Tibial nerve (tissue), 4 donors: ENCODE data around the gene MORC4.

ENCODE experiments used
- EP300 ChIP-seq, 2 donors: sonication (generic); formaldehyde crosslinking; IDR thresholded peaks; one replicate each; pipeline ENCODE4 v1.6.1; 2017; ENCODE audit warnings: antibody characterized with exemption in 2 of 2, mild to moderate bottlenecking in 1 of 2
- POLR2A ChIP-seq, 2 donors: fragments of 450-650 bp; IDR thresholded peaks; one replicate each; pipeline ENCODE4 v1.6.1; 2017; ENCODE audit warnings: antibody characterized with exemption in 2 of 2, mild to moderate bottlenecking in 2 of 2, moderate library complexity in 2 of 2
- TF ChIP-seq, protein P1 (sequence below), 5 experiments: fragments of 200-600 bp in 3 of 5; fragments of 450-650 bp in 2 of 5; sonication (generic) in 3 of 5; IDR thresholded peaks; one replicate each; pipeline ENCODE4 v1.5.1; 2016 to 2019; ENCODE audit warnings: antibody characterized with exemption in 5 of 5, mild to moderate bottlenecking in 3 of 5, moderate library complexity in 2 of 5

DNA sequence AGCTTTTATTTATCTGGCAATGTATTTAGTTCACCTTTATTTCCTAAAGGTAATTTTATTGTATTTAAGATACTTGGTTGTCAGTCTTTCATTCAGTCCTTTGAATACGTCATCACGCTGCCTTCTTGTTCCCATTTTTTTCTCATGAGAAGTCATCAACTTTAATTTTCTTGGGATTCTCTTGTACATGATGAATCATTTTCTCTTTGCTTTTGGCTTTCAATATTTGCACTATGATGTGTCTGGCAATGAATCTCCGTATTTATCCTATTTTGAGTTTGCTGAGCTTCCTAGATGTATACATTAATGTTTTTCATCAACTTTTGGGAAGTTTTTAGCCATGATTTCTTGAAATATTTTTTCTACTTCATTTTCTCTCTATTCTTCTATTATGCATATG is 51.4 kb downstream of the MORC4 start:
- TF ChIP-seq, protein P1, sequence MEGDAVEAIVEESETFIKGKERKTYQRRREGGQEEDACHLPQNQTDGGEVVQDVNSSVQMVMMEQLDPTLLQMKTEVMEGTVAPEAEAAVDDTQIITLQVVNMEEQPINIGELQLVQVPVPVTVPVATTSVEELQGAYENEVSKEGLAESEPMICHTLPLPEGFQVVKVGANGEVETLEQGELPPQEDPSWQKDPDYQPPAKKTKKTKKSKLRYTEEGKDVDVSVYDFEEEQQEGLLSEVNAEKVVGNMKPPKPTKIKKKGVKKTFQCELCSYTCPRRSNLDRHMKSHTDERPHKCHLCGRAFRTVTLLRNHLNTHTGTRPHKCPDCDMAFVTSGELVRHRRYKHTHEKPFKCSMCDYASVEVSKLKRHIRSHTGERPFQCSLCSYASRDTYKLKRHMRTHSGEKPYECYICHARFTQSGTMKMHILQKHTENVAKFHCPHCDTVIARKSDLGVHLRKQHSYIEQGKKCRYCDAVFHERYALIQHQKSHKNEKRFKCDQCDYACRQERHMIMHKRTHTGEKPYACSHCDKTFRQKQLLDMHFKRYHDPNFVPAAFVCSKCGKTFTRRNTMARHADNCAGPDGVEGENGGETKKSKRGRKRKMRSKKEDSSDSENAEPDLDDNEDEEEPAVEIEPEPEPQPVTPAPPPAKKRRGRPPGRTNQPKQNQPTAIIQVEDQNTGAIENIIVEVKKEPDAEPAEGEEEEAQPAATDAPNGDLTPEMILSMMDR (IDR thresholded peaks at IDR 0.05) = no peak
- TF ChIP-seq EP300 (IDR thresholded peaks at IDR 0.05) (no peak), POLR2A (IDR thresholded peaks at IDR 0.05) (no peak)
